Transverse colon (tissue), 4 donors: ENCODE results near the gene WWC1. TPM values are rescaled to one million over a fixed set of nuclear protein-coding genes. Genes with fewer than 3 reads are reported as not detected.

Source experiments
- DNase-seq: peaks from one replicate; pipeline ENCODE4 v3.0.0-alpha.2; 2019
- H3K27ac ChIP-seq, 4 donors: fragments of 200-600 bp; sonication (generic); 2 replicates each; pipeline ENCODE4 v1.5.1; 2016 to 2018; ENCODE audit warnings: inconsistent platforms in 4 of 4
- H3K27me3 ChIP-seq: fragments of 200-600 bp; sonication (generic); 2 replicates; pipeline ENCODE4 v1.5.1; 2017; ENCODE audit warnings: inconsistent platforms
- H3K36me3 ChIP-seq, 4 donors: fragments of 200-600 bp; sonication (generic); 2 replicates each; pipeline ENCODE4 v1.5.1; 2017 to 2019; ENCODE audit warnings: inconsistent platforms in 4 of 4
- H3K4me1 ChIP-seq, 4 donors: fragments of 200-600 bp; sonication (generic); 2 replicates each; pipeline ENCODE4 v1.5.1; 2017 to 2020; ENCODE audit warnings: inconsistent platforms in 4 of 4
- H3K4me3 ChIP-seq, 4 donors: fragments of 200-600 bp; sonication (generic); 1 replicate in 1 of 4; 2 replicates in 3 of 4; pipeline versions ENCODE4 v1.5.1 to v1.6.1; 2017 to 2019; ENCODE audit warnings: inconsistent platforms in 4 of 4
- H3K9me3 ChIP-seq, 2 donors: fragments of 200-600 bp; sonication (generic); 2 replicates each; pipeline ENCODE4 v1.5.1; 2017 to 2019; ENCODE audit warnings: inconsistent platforms in 2 of 2
- EP300 ChIP-seq: sonication (generic); formaldehyde crosslinking; IDR thresholded peaks from one replicate; pipeline ENCODE4 v1.6.1; 2017; ENCODE audit warnings: antibody characterized with exemption, low read depth
- POLR2A ChIP-seq: fragments of 450-650 bp; IDR thresholded peaks from one replicate; pipeline ENCODE4 v1.6.1; 2016; ENCODE audit warnings: antibody characterized with exemption, mild to moderate bottlenecking, moderate library complexity
- POLR2AphosphoS5 ChIP-seq, 3 donors: sonication (generic); formaldehyde crosslinking; IDR thresholded peaks; one replicate each; pipeline ENCODE4 v1.6.1; 2016; ENCODE audit warnings: antibody characterized with exemption in 3 of 3
- WGBS, 2 donors: methylation state at CpG; one replicate each; pipeline ENCODE4 v1.1.5; 2018; ENCODE audit warnings: low coverage in 1 of 2; 5-methylcytosine and 5-hydroxymethylcytosine counted together
- in situ Hi-C, 4 donors: fragments of 200-750 bp; cut with MboI; loops; one replicate each; pipeline versions ENCODE4 v1.15.0 to v1.15.1; 2017; ENCODE audit warnings: low sequenced_read_pairs in 3 of 4, low pct_ligation_motif_present in 1 of 4, low pct_unique_long_range_greater_than_20kb in 1 of 4
- intact Hi-C: fragments of 100-400 bp; cut with DNase I; formaldehyde crosslinking; loops from one replicate; pipeline ENCODE4 v1.15.1; 2023; ENCODE audit warnings: low total_unique reads
- total RNA-seq, 4 donors: library from RNA; depleted of rRNA; stranded (reverse); fragments of >200 nt; gene quantifications; one replicate each; pipeline ENCODE4 v1.1.0, GENCODE V29; 2016
- TF ChIP-seq, protein P1 (sequence below), 5 experiments: fragments of 200-600 bp in 3 of 5; fragments of 450-650 bp in 2 of 5; sonication (generic) in 3 of 5; IDR thresholded peaks; 1 replicate in 2 of 5; 2 replicates in 3 of 5; pipeline ENCODE4 v1.5.1; 2016 to 2017; ENCODE audit warnings: antibody characterized with exemption in 5 of 5, inconsistent platforms in 3 of 5, mild to moderate bottlenecking in 2 of 5, moderate library complexity in 1 of 5

The WWC1 gene
- total RNA-seq, 4 donors from 2014 or later, result 10.1 to 34.8 (median 16.8) TPM

DNA sequence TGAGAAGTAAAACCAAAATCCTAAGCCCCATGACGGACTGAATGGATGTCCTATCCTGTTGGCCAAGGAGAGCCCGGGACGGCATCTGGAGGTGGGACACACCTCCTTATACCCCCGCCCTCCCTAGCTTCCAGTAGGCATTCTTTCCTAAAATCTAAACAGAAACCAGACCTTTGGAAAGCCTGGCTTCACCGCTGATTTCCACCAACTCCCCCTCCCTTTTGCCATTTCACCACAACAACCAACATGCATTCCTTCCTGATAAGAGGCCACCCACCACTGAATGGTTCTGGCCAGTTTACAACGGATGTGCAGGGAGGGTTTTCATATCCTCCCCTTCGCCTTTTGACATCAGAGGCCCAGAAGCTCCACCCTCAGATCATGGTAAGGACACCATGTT is 185.6 kb downstream of the WWC1 start:
- Histone ChIP-seq H3K4me1 (no peaks in the 10 kb centered on the region), H3K27ac (no peak overlapping the region), H3K36me3 (no peaks in the 10 kb centered on the region), H3K4me3 (no peak overlapping the region), H3K9me3 (no peaks in the 10 kb centered on the region), H3K27me3 (no peaks in the 10 kb centered on the region)
- DNase-seq, result no peak
- no peak for TF ChIP-seq POLR2A
- TF ChIP-seq POLR2AphosphoS5 (IDR thresholded peaks at IDR 0.05), result no peak
- TF ChIP-seq, protein P1, sequence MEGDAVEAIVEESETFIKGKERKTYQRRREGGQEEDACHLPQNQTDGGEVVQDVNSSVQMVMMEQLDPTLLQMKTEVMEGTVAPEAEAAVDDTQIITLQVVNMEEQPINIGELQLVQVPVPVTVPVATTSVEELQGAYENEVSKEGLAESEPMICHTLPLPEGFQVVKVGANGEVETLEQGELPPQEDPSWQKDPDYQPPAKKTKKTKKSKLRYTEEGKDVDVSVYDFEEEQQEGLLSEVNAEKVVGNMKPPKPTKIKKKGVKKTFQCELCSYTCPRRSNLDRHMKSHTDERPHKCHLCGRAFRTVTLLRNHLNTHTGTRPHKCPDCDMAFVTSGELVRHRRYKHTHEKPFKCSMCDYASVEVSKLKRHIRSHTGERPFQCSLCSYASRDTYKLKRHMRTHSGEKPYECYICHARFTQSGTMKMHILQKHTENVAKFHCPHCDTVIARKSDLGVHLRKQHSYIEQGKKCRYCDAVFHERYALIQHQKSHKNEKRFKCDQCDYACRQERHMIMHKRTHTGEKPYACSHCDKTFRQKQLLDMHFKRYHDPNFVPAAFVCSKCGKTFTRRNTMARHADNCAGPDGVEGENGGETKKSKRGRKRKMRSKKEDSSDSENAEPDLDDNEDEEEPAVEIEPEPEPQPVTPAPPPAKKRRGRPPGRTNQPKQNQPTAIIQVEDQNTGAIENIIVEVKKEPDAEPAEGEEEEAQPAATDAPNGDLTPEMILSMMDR (IDR thresholded peaks at IDR 0.05), result no peak
- no peak for TF ChIP-seq EP300
- intact Hi-C loops (no loop called here), in situ Hi-C loops (no loop called here)
- WGBS, 2 donors, result 20 to 56% methylated on average over 2 to 7 of the region's 7 CpGs

DNA sequence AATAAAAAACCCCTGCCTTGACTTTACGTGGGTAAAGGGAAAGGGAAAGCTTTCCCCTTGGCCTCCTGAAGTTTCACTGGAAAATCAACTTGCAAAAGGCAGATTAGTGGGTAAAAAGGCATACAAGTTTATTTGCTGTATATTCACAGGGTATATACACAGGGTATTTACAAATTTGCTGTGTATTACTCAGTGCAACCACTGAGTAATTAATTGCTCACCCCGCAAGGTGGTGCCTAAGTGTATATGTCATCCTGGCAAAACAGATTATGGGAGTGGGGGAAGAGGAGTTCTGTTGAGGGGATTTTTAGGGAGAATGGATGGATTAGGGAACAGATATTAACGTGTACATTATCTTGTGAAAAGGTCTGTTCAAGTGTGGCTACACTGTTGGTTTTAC is 187.7 kb downstream of the WWC1 start:
- Histone ChIP-seq H3K36me3 (no peaks in the 10 kb centered on the region), H3K9me3 (no peaks in the 10 kb centered on the region), H3K27me3 (no peaks in the 10 kb centered on the region), H3K4me3 (no peak overlapping the region), H3K4me1 (no peaks in the 10 kb centered on the region), H3K27ac (no peak overlapping the region)
- no peak for DNase-seq
- in situ Hi-C loops, result no loop called here
- WGBS, 2 donors, result 84 to 86% methylated on average over 3 of the region's 3 CpGs
- intact Hi-C loops, result no loop called here
- no peak for TF ChIP-seq POLR2A
- no peak for TF ChIP-seq EP300
- TF ChIP-seq, protein P1 (IDR thresholded peaks at IDR 0.05), result no peak
- no peak for TF ChIP-seq POLR2AphosphoS5 (IDR thresholded peaks at IDR 0.05)

DNA sequence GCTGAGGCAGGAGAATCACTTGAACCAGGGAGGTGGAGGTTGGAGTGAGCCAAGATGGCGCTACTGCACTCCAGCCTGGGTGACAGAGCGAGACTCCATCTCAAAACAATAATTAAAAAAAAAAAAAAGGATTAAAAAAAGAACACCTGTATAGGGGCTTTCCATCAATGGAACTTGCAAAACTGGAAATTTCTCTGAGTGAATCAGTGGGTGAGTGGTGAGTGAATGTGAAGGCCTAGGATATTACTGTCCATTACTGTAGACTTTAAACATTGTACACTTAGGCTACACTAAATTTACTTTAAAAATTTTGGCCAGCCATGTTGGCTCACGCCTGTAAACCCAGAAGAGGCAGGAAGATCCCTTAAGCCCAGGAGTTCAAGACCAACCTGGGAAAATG is 189.2 kb downstream of the WWC1 start:
- Histone ChIP-seq H3K36me3 (no peaks in the 10 kb centered on the region), H3K4me1 (peaks cover 0 to under 1% (median 0%) of the 10 kb centered on the region in 4 donors), H3K9me3 (no peaks in the 10 kb centered on the region), H3K4me3 (no peak overlapping the region), H3K27ac (no peak overlapping the region), H3K27me3 (no peaks in the 10 kb centered on the region)
- DNase-seq, result no peak
- in situ Hi-C loops (no loop called here), intact Hi-C loops (loop anchor here (10.0 kb wide), 2 partner anchors 104 to 616 kb away; no protein-coding TSS in a partner anchor)
- WGBS, 2 donors, result 67 to 90% methylated on average over 1 to 3 of the region's 3 CpGs
- TF ChIP-seq POLR2A (no peak), EP300 (no peak), POLR2AphosphoS5 (IDR thresholded peaks at IDR 0.05) (no peak)
- TF ChIP-seq, protein P1 (IDR thresholded peaks at IDR 0.05), result no peak

DNA sequence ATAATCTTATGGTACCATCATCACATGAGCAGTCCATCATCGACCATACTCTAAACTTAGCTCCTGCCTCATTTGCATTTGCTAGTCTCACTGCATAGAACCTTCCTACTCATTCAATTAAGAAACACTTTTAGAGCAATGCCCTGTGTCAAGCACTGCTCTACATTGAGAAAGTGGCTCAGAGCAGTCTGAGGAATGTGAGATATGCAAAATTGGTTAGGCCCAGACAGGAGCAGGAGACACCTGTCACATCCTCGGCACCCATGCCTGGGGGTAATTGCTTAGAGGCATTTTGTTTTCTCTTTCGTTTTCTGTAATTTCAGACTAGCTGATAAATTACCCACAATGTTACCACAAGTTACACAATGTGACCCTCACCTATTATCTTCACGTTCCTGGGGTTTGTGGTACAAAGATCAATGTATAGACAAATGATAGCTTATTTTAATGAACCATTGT is 189.9 kb downstream of the WWC1 start:
- Histone ChIP-seq H3K4me3 (no peak overlapping the region), H3K9me3 (no peaks in the 10 kb centered on the region), H3K36me3 (no peaks in the 10 kb centered on the region), H3K27me3 (no peaks in the 10 kb centered on the region), H3K27ac (no peak overlapping the region), H3K4me1 (peaks cover 0 to 5% (median 0%) of the 10 kb centered on the region in 4 donors)
- whole genome bisulfite sequencing, 2 donors, result 40 to 75% methylated on average over 1 to 4 of the region's 4 CpGs
- intact Hi-C loops (loop anchor here (10.0 kb wide), 2 partner anchors 103 to 617 kb away; no protein-coding TSS in a partner anchor), in situ Hi-C loops (no loop called here)
- TF ChIP-seq EP300 (no peak), POLR2A (no peak), POLR2AphosphoS5 (IDR thresholded peaks at IDR 0.05) (no peak)
- TF ChIP-seq, protein P1 (IDR thresholded peaks at IDR 0.05), result no peak
- peak; percentile 13 for DNase-seq
